Heart left ventricle (tissue), 16 donors: ENCODE measurements around the gene MKRN2. TPM values are rescaled to one million over a fixed set of nuclear protein-coding genes. Genes with fewer than 3 reads are reported as not detected.
A peak's percentile ranks its signal among the peaks of the same experiment; 100 is the strongest.

Experiments
- ATAC-seq, 4 donors: fragments of 200-7000 bp; cut with Tn5 transposase; one replicate each; pipeline ENCODE4 v1.9.1; 2020 to 2022; ENCODE audit warnings: moderate library complexity in 4 of 4, mild to moderate bottlenecking in 3 of 4, moderate number of reproducible peaks in 1 of 4
- DNase-seq, 5 donors: peaks; one replicate each; pipeline ENCODE4 v3.0.0-alpha.2; 2020
- H3K27ac ChIP-seq, 12 donors: fragments of 200-600 bp; sonication (generic) in 4 of 12; one replicate each; pipeline versions ENCODE4 v1.5.0 to v1.8.0; 2016 to 2022; ENCODE audit warnings: mild to moderate bottlenecking in 2 of 12
- H3K27me3 ChIP-seq, 9 donors: fragments of 200-600 bp; sonication (generic) in 2 of 9; one replicate each; pipeline versions ENCODE4 v1.5.1 to v1.8.0; 2016 to 2022; ENCODE audit warnings: mild to moderate bottlenecking in 3 of 9
- H3K36me3 ChIP-seq, 9 donors: fragments of 200-600 bp; sonication (generic) in 2 of 9; one replicate each; pipeline versions ENCODE4 v1.5.0 to v1.8.0; 2018 to 2022; ENCODE audit warnings: mild to moderate bottlenecking in 2 of 9
- H3K4me1 ChIP-seq, 12 donors: fragments of 200-600 bp; sonication (generic) in 4 of 12; one replicate each; pipeline versions ENCODE4 v1.5.0 to v1.8.0; 2016 to 2022; ENCODE audit warnings: mild to moderate bottlenecking in 3 of 12
- H3K4me3 ChIP-seq, 12 donors: fragments of 200-600 bp; sonication (generic) in 4 of 12; one replicate each; pipeline versions ENCODE4 v1.5.0 to v1.8.0; 2017 to 2022; ENCODE audit warnings: mild to moderate bottlenecking in 9 of 12, moderate library complexity in 4 of 12
- H3K9me3 ChIP-seq, 12 donors: fragments of 200-600 bp; sonication (generic) in 4 of 12; one replicate each; pipeline versions ENCODE4 v1.5.0 to v1.8.0; 2016 to 2022; ENCODE audit warnings: mild to moderate bottlenecking in 1 of 12
- CTCF ChIP-seq, 12 donors: fragments of 200-600 bp; sonication (generic) in 4 of 12; IDR thresholded peaks; one replicate each; pipeline versions ENCODE4 v1.5.0 to v1.8.0; 2018 to 2022; ENCODE audit warnings: antibody characterized with exemption in 12 of 12, mild to moderate bottlenecking in 5 of 12
- POLR2A ChIP-seq, 2 donors: fragments of 450-650 bp; IDR thresholded peaks; one replicate each; pipeline ENCODE4 v1.6.1; 2017; ENCODE audit warnings: antibody characterized with exemption in 2 of 2, mild to moderate bottlenecking in 2 of 2, moderate library complexity in 2 of 2
- WGBS, 4 donors: extraction: QIAGEN DNeasy Blood & Tissue Kit in 2 of 4; methylation state at CpG; one replicate each; pipeline versions ENCODE4 v1.1.5 to v1.1.7; 2013 to 2018; 5-methylcytosine and 5-hydroxymethylcytosine counted together
- intact Hi-C, 10 donors: fragments of 100-400 bp; cut with DNase I; formaldehyde crosslinking; loops; one replicate each; pipeline versions ENCODE4 v1.11.1 to v1.14.2; 2022
- polyA plus RNA-seq, 2 donors: library from polyadenylated mRNA; stranded (reverse); fragments of 200-250 nt; gene quantifications; one replicate each; pipeline ENCODE4 v1.2.3, GENCODE V29; 2013
- total RNA-seq, 9 donors: library from RNA; depleted of rRNA in 2 of 9; stranded (reverse); fragments of >200 nt in 2 of 9; fragmentation: NEBNext Ultra II Directional in 3 of 9; extraction: Animal tissue kit (Norgen Biotek cat#: 25700) in 3 of 9; gene quantifications; one replicate each; pipeline versions ENCODE4 v1.1.0 to v1.2.4, GENCODE V29; 2016 to 2023
- donor health status: ischemic (EF 13 %, LVEDD 7.1; RV severe dilation, severe dysfunction).
- donor health status: healthy with polysubstance abuse.
- donor health status: DM: no; HTN: yes; CAD: no.
- donor health status: DM: no; HTN: no; CAD: no.
- donor health status: ischemic (EF 25% LVEDD 6.9; RV normal size, moderate dysfunction).
- donor health status: ischemic (EF 25% LVEDD 5.7; RV mildly dilated, moderate dysfunction).
- donor health status: healthy.
- donor health status: DM: yes; HTN: yes; CAD: no.
- donor health status: ischemic (EF 35%, LVEDD 5.7; RV mildly dilated, moderate dysfunction).
- donor health status: nonischemic (EF 11% LVEDD 7.7; RV severe dilation, severe dysfunction).
- donor health status: DM: yes; HTN: yes; CAD: no.
- donor health status: PGD.
- donor health status: ischemic (EF 29% LVEDD 5.4; RV normal size, mild dysfunction).
- donor health status: nonischemic (EF 23%, LVEDD 6.1; RV moderate dilation, normal function).

Gene MKRN2
- total and polyA plus RNA-seq, 11 donors = 23.2 to 42.2 (median 32.9) TPM

DNA sequence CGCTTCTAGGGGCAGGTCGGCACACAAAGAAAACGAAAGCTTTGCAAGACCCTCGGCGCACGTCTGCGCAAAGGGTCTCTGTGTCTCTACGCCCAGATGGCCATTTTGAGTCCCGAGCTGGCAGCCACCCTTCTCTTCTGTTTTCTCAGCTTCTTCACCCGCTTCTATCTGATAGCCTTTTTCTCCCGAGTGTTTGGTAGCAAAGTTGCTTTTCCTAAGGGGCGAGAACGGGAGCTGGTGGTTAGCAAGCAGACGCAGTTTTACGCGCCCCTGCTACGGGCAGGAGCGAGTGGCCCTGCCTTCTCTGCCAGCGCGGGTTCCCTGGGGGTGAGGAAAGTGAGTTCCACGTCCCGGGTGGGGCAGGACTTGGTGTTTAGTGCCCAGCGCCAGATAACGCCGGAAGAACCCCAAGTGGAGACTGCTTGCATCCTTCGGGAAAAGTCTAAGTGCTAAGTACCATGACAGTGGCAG is 2.9 kb upstream of the MKRN2 start:
- intact Hi-C loops = loop anchor here in 2 of 10 donors (10.0 kb wide), 1 partner anchor 111 kb away; the partner anchor contains the start of gene RAF1 (in 2 of the 2)
- ATAC-seq (no peak), DNase-seq (peak in 2 of 5 donors; percentile 32 to 36)
- Histone ChIP-seq H3K4me1 (peaks cover 0 to 32% (median 23%) of the 10 kb centered on the region in 12 donors), H3K9me3 (no peaks in the 10 kb centered on the region), H3K36me3 (no peaks in the 10 kb centered on the region), H3K4me3 (peak overlapping the region; percentile 19 to 63 (median 48)), H3K27me3 (peaks cover 0 to 17% (median 0%) of the 10 kb centered on the region in 9 donors), H3K27ac (peak overlapping the region in 4 of 12 donors; percentile 7 to 54 (median 30))
- WGBS, 4 donors = 3 to 10% (median 6%) methylated on average over 26 of the region's 26 CpGs
- no peak for TF ChIP-seq POLR2A (IDR thresholded peaks at IDR 0.05)
- TF ChIP-seq CTCF (IDR thresholded peaks at IDR 0.05) = no peak

- H3K27me3 ChIP-seq = peaks cover 0 to 17% (median 0%) of the 10 kb centered on the region in 9 donors
- 1 to 3% (median 2%) methylated on average over 8 of the region's 8 CpGs for whole genome bisulfite sequencing, 4 donors
- peaks cover 0 to 56% (median 44%) of the 10 kb centered on the region in 12 donors for H3K4me1 ChIP-seq
- intact Hi-C loops = loop anchor here in 6 of 10 donors (2.0 to 10.0 kb wide), 4 partner anchors 106 to 108 kb away; partner anchors contain the start of gene RAF1 (in 5 of the 6)
- DNase-seq (no peak), ATAC-seq (peak; percentile 8 to 17 (median 16))
- peak overlapping the region; percentile 5 to 99 (median 96) for H3K27ac ChIP-seq
- no peak for TF ChIP-seq CTCF (IDR thresholded peaks at IDR 0.05)
- no peak for TF ChIP-seq POLR2A (IDR thresholded peaks at IDR 0.05)
- H3K4me3 ChIP-seq = peak overlapping the region; percentile 66 to 96 (median 88)
- no peaks in the 10 kb centered on the region for H3K36me3 ChIP-seq
- H3K9me3 ChIP-seq = no peaks in the 10 kb centered on the region
Measured at GRCh38 chr3:12556314-12556689, 585 bp upstream of the MKRN2 start.

DNA sequence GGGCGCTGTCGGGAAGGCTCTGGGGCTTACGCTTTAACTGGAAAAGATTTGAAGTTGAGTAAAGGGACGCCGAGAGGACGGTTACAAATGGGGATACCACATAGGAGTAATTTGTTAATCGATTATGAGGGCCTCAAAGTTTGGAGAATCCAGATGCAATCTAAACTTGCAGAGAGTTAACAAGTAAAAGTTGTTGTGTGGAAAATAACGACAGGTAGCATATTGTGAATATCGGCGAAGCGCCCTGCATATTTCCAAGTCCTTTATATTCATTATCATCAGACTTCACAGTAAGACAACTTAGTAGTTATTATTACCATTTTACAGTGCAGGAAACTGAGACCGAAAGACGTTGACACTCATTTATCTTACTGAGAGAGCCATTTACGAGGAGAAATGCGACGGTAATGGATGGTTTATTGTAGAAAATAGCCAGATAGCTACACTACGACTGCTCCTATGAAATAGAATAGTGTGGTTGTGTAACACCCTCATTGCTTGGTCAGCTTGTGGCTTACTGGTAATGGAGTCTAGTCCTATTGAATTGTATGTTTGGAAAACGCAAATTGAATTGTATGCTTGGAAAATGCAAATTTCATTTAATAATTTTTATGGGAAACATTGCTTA is 700 bp downstream of the MKRN2 start:
- Histone ChIP-seq H3K4me1 (peaks cover 0 to 68% (median 53%) of the 10 kb centered on the region in 12 donors), H3K27me3 (peaks cover 0 to 14% (median 0%) of the 10 kb centered on the region in 9 donors), H3K27ac (peak overlapping the region; percentile 91 to 99 (median 96)), H3K36me3 (no peaks in the 10 kb centered on the region), H3K4me3 (peak overlapping the region; percentile 66 to 96 (median 88)), H3K9me3 (no peaks in the 10 kb centered on the region)
- TF ChIP-seq CTCF (IDR thresholded peaks at IDR 0.05) = peak in 1 of 12 donors; percentile 6
- TF ChIP-seq POLR2A (IDR thresholded peaks at IDR 0.05) = no peak
- DNase-seq = no peak
- ATAC-seq = peak in 1 of 4 donors; percentile 20
- 1 to 2% (median 1%) methylated on average over 18 of the region's 18 CpGs for WGBS, 4 donors
- intact Hi-C loops = loop anchor here in 6 of 10 donors (2.0 to 10.0 kb wide), 4 partner anchors 105 to 107 kb away; partner anchors contain the start of gene RAF1 (in 5 of the 6)

GRCh38 chr3:12558706-12559105 is 1.8 kb downstream of the MKRN2 start:
- H3K4me1 ChIP-seq = peaks cover 0 to 73% (median 59%) of the 10 kb centered on the region in 12 donors
- intact Hi-C loops = loop anchor here in 4 of 10 donors (5.0 to 10.0 kb wide), 2 partner anchors 104 to 106 kb away; partner anchors contain the start of gene RAF1 (in 4 of the 4)
- no peak for DNase-seq
- peak overlapping the region in 8 of 12 donors; percentile 23 to 99 (median 96) for H3K27ac ChIP-seq
- H3K36me3 ChIP-seq = no peaks in the 10 kb centered on the region
- ATAC-seq = no peak
- peaks cover 0 to 4% (median 0%) of the 10 kb centered on the region in 9 donors for H3K27me3 ChIP-seq
- TF ChIP-seq POLR2A (IDR thresholded peaks at IDR 0.05) = no peak
- no peak for TF ChIP-seq CTCF (IDR thresholded peaks at IDR 0.05)
- no peaks in the 10 kb centered on the region for H3K9me3 ChIP-seq
- peak overlapping the region in 9 of 12 donors; percentile 66 to 96 (median 88) for H3K4me3 ChIP-seq
- WGBS, 4 donors = 48 to 67% (median 57%) methylated on average over 4 of the region's 4 CpGs
